H9 (cell line): Measurements from ENCODE around the gene SLC22A2. TPM values are rescaled to one million over a fixed set of nuclear protein-coding genes. Genes with fewer than 3 reads are reported as not detected.

Experiments
- DNase-seq: peaks from one replicate; pipeline ENCODE4 v3.0.0-alpha.2; 2017
- H2AFZ ChIP-seq: one replicate; pipeline ENCODE4 v1.6.1; 2013; ENCODE audit warnings: mild to moderate bottlenecking, low read length, control low read depth, moderate library complexity
- H2AK5ac ChIP-seq: 2 replicates; pipeline ENCODE4 v1.6.1; 2013; ENCODE audit warnings: low read length, control low read depth, mixed read lengths; ENCODE audit not compliant: insufficient read length
- H2BK120ac ChIP-seq: one replicate; pipeline ENCODE4 v1.6.1; 2013; ENCODE audit warnings: low read depth, mild to moderate bottlenecking, low read length, control low read depth, inconsistent platforms; ENCODE audit not compliant: poor library complexity, severe bottlenecking
- H2BK12ac ChIP-seq: 2 replicates; pipeline ENCODE4 v1.6.1; 2013; ENCODE audit warnings: low read length, control low read depth, mixed read lengths, low read depth; ENCODE audit not compliant: insufficient read length
- H2BK15ac ChIP-seq: 2 replicates; pipeline ENCODE4 v1.6.1; 2013; ENCODE audit warnings: low read depth, low read length, control low read depth
- H2BK20ac ChIP-seq: one replicate; pipeline ENCODE4 v1.6.1; 2013; ENCODE audit warnings: low read depth, mild to moderate bottlenecking, low read length, control low read depth, inconsistent platforms; ENCODE audit not compliant: poor library complexity, severe bottlenecking
- H2BK5ac ChIP-seq: 2 replicates; pipeline ENCODE4 v1.6.1; 2013; ENCODE audit warnings: low read length, control low read depth, mixed read lengths; ENCODE audit not compliant: insufficient read length
- H3K14ac ChIP-seq: 2 replicates; pipeline ENCODE4 v1.6.1; 2013; ENCODE audit warnings: low read length, control low read depth; ENCODE audit not compliant: insufficient read depth
- H3K18ac ChIP-seq: 2 replicates; pipeline ENCODE4 v1.6.1; 2013; ENCODE audit warnings: low read depth, mild to moderate bottlenecking, mixed read lengths, low read length, control low read depth; ENCODE audit not compliant: insufficient read length
- H3K23ac ChIP-seq: 2 replicates; pipeline ENCODE4 v1.6.1; 2013; ENCODE audit warnings: low read length, control low read depth, mixed read lengths, low read depth; ENCODE audit not compliant: insufficient read length
- H3K23me2 ChIP-seq: 2 replicates; pipeline ENCODE4 v1.6.1; 2013; ENCODE audit warnings: low read depth, mild to moderate bottlenecking, mixed read lengths, low read length, control low read depth; ENCODE audit not compliant: insufficient read length, poor library complexity, severe bottlenecking
- H3K27ac ChIP-seq: 2 replicates; pipeline ENCODE4 v1.5.1; 2013; ENCODE audit warnings: low read length, control low read depth, mixed read lengths, low read depth; ENCODE audit not compliant: insufficient read length
- H3K27me3 ChIP-seq: 2 replicates; pipeline ENCODE4 v1.6.1; 2013; ENCODE audit warnings: low read length, control low read depth, inconsistent platforms; ENCODE audit not compliant: insufficient read depth
- H3K4ac ChIP-seq: 2 replicates; pipeline ENCODE4 v1.6.1; 2013; ENCODE audit warnings: low read depth, mild to moderate bottlenecking, control low read depth, inconsistent platforms, low read length, moderate library complexity
- H3K4me1 ChIP-seq: 2 replicates; pipeline ENCODE4 v1.6.1; 2013; ENCODE audit warnings: low read length, control low read depth, inconsistent platforms; ENCODE audit not compliant: insufficient read depth
- H3K4me2 ChIP-seq: 2 replicates; pipeline ENCODE4 v1.6.1; 2013; ENCODE audit warnings: low read length, control low read depth, mixed read lengths; ENCODE audit not compliant: insufficient read length, insufficient read depth
- H3K56ac ChIP-seq: 2 replicates; pipeline ENCODE4 v1.6.1; 2013; ENCODE audit warnings: low read depth, mild to moderate bottlenecking, mixed read lengths, low read length, control low read depth; ENCODE audit not compliant: insufficient read length
- H3K79me1 ChIP-seq: 2 replicates; pipeline ENCODE4 v1.6.1; 2013; ENCODE audit warnings: low read depth, mild to moderate bottlenecking, moderate library complexity, low read length, control low read depth, inconsistent platforms; ENCODE audit not compliant: insufficient read depth, poor library complexity, severe bottlenecking
- H3K79me2 ChIP-seq: 2 replicates; pipeline ENCODE4 v1.6.1; 2013; ENCODE audit warnings: low read length, control low read depth, inconsistent platforms; ENCODE audit not compliant: insufficient read depth
- H3K9ac ChIP-seq: 2 replicates; pipeline ENCODE4 v1.6.1; 2013; ENCODE audit warnings: low read length, control low read depth, mixed read lengths; ENCODE audit not compliant: insufficient read length; ENCODE audit errors: extremely low read depth
- H3K9me3 ChIP-seq: one replicate; pipeline ENCODE4 v1.6.1; 2013; ENCODE audit warnings: low read depth, low read length, inconsistent platforms; ENCODE audit not compliant: control insufficient read depth
- H3T11ph ChIP-seq: one replicate; pipeline ENCODE4 v1.6.1; 2013; ENCODE audit warnings: mild to moderate bottlenecking, low read length, control low read depth, inconsistent platforms
- H4K20me1 ChIP-seq: one replicate; pipeline ENCODE4 v1.6.1; 2013; ENCODE audit not compliant: control insufficient read depth, insufficient read length, insufficient read depth
- H4K5ac ChIP-seq: 2 replicates; pipeline ENCODE4 v1.6.1; 2013; ENCODE audit warnings: low read depth, mild to moderate bottlenecking, mixed read lengths, low read length, control low read depth; ENCODE audit not compliant: insufficient read length
- H4K8ac ChIP-seq: replicated peaks from 2 replicates; pipeline ENCODE4 v1.6.1; 2013; ENCODE audit warnings: low read length, control low read depth, mixed read lengths, low read depth; ENCODE audit not compliant: insufficient read length
- H4K91ac ChIP-seq: 2 replicates; pipeline ENCODE4 v1.6.1; 2013; ENCODE audit warnings: low read depth, mild to moderate bottlenecking, moderate library complexity, mixed read lengths, low read length, control low read depth; ENCODE audit not compliant: insufficient read length
- H3K27ac Mint-ChIP-seq, 3 experiments: 2 replicates in 2 of 3; 3 replicates in 1 of 3; pipeline ENCODE4 v1.8.0; 2020 to 2021; ENCODE audit warnings: mixed read lengths in 3 of 3, mild to moderate bottlenecking in 1 of 3, moderate library complexity in 1 of 3
- H3K27me3 Mint-ChIP-seq: 2 replicates; pipeline ENCODE4 v1.8.0; 2021; ENCODE audit warnings: low read depth, mild to moderate bottlenecking, moderate library complexity, mixed read lengths
- H3K36me3 Mint-ChIP-seq, 3 experiments: 2 replicates in 2 of 3; 3 replicates in 1 of 3; pipeline ENCODE4 v1.8.0; 2020 to 2021; ENCODE audit warnings: low read depth in 3 of 3, mixed read lengths in 3 of 3; ENCODE audit not compliant: insufficient read depth in 1 of 3
- H3K4me1 Mint-ChIP-seq, 2 experiments: 2 replicates each; pipeline ENCODE4 v1.8.0; 2020; ENCODE audit warnings: mixed read lengths in 2 of 2
- H3K4me3 Mint-ChIP-seq, 2 experiments: 2 replicates in 1 of 2; 3 replicates in 1 of 2; pipeline ENCODE4 v1.8.0; 2020 to 2021; ENCODE audit warnings: mild to moderate bottlenecking in 2 of 2, mixed read lengths in 2 of 2, moderate library complexity in 1 of 2
- H3K9me3 Mint-ChIP-seq, 2 experiments: 2 replicates in 1 of 2; 3 replicates in 1 of 2; pipeline ENCODE4 v1.8.0; 2020; ENCODE audit warnings: mild to moderate bottlenecking in 2 of 2, mixed read lengths in 2 of 2, moderate library complexity in 1 of 2
- whole genome bisulfite sequencing: extraction: QIAGEN DNeasy Blood & Tissue Kit; methylation state at CpG from one replicate; pipeline ENCODE4 v1.1.7; 2013; ENCODE audit warnings: missing lambda C conversion rate, low lambda C conversion rate, mixed read lengths; ENCODE audit not compliant: insufficient read length; ENCODE audit errors: extremely low coverage; 5-methylcytosine and 5-hydroxymethylcytosine counted together
- total RNA-seq: library from RNA; stranded (reverse); gene quantifications from 2 replicates; pipeline ENCODE4 v1.2.1, GENCODE V29; 2021
- TF ChIP-seq, protein P1 (sequence below): fragments of 200-600 bp; sonication (generic); conservative IDR thresholded peaks from 3 replicates; pipeline ENCODE4 v1.8.0; 2021; ENCODE audit warnings: antibody characterized with exemption, mild to moderate bottlenecking

The SLC22A2 gene
- total RNA-seq, 1 experiment from 2014 or later = 1.0 TPM

- Histone ChIP-seq H2BK20ac (no peak overlapping the region), H2AK5ac (no peak overlapping the region), H2BK5ac (no peak overlapping the region), H3K4ac (no peak overlapping the region), H3K23ac (no peak overlapping the region), H3K14ac (no peak overlapping the region), H4K91ac (no peak overlapping the region), H4K5ac (no peak overlapping the region), H2AFZ (no peak overlapping the region), H3K4me1 (no peaks in the 10 kb centered on the region; the same call in 1 of the 2 replicates), H3K4me2 (no peak overlapping the region), H2BK120ac (no peak overlapping the region), H2BK15ac (no peak overlapping the region), H3K27me3 (no peaks in the 10 kb centered on the region), H3K18ac (no peak overlapping the region), H2BK12ac (no peak overlapping the region), H3K79me2 (no peaks in the 10 kb centered on the region), H4K20me1 (no peaks in the 10 kb centered on the region), H3K56ac (no peak overlapping the region), H3K23me2 (no peaks in the 10 kb centered on the region), H3T11ph (no peak overlapping the region), H3K79me1 (no peaks in the 10 kb centered on the region), H3K9ac (no peak overlapping the region), H4K8ac (no peak overlapping the region), H3K9me3 (no peaks in the 10 kb centered on the region), H3K27ac (no peak overlapping the region)
- peaks cover 3 to 8% of the 10 kb centered on the region in 2 experiments for H3K9me3 Mint-ChIP-seq
- H3K4me3 Mint-ChIP-seq = no peak overlapping the region; a peak in 1 of 5 replicates
- H3K27ac Mint-ChIP-seq = no peak overlapping the region
- peaks cover 2 to 7% (median 5%) of the 10 kb centered on the region in 3 experiments for H3K36me3 Mint-ChIP-seq
- peaks cover 18 to 19% of the 10 kb centered on the region in 2 experiments for H3K4me1 Mint-ChIP-seq
- DNase-seq = no peak
- H3K27me3 Mint-ChIP-seq = peaks cover 1% of the 10 kb centered on the region; the same call in 1 of the 2 replicates
- no CpG with 5 or more reads among the region's 2 CpGs for WGBS
- TF ChIP-seq, protein P1, sequence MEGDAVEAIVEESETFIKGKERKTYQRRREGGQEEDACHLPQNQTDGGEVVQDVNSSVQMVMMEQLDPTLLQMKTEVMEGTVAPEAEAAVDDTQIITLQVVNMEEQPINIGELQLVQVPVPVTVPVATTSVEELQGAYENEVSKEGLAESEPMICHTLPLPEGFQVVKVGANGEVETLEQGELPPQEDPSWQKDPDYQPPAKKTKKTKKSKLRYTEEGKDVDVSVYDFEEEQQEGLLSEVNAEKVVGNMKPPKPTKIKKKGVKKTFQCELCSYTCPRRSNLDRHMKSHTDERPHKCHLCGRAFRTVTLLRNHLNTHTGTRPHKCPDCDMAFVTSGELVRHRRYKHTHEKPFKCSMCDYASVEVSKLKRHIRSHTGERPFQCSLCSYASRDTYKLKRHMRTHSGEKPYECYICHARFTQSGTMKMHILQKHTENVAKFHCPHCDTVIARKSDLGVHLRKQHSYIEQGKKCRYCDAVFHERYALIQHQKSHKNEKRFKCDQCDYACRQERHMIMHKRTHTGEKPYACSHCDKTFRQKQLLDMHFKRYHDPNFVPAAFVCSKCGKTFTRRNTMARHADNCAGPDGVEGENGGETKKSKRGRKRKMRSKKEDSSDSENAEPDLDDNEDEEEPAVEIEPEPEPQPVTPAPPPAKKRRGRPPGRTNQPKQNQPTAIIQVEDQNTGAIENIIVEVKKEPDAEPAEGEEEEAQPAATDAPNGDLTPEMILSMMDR = no peak
These were observed 21.2 kb upstream of the SLC22A2 start for GRCh38 chr6:160279850-160280249.
